GM03348 (cell line): Measurements from ENCODE around the gene EIF3CL.
"Not testable (repeated sequence)": the region's sequence is repeated elsewhere in the genome, so short reads cannot be mapped to it uniquely, and the experiment has no call there.

Experiments
- DNase-seq: peaks from one replicate; pipeline ENCODE4 v3.0.0; 2012; ENCODE audit warnings: low spot score

The EIF3CL gene

DNA sequence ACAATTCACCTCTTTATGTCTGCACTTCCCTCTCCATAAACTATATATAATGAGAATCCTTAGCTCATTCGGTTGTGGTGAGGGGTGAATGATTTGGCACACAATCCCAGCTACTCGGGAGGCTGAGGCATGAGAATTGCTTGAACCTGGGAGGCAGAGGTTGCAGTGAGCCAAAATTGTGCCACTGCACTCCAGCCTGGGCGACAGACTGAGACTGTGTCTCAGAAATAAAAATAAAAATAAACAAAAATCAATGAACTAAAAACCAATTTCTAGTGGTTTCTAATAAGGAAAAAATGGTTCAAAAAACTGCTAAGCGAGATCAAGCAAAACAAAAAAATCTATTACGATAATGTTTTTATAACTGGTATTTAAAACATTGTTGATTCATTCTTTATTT is 40.2 kb downstream of the EIF3CL start, which contains the start of gene NPIPB6:
Gene NPIPB6 (minus strand): TSS at position 101 of the 400 bp plus-strand sequence. CDS start 686 bp downstream, outside the sequence.
- DNase-seq: not testable (repeated sequence)

DNA sequence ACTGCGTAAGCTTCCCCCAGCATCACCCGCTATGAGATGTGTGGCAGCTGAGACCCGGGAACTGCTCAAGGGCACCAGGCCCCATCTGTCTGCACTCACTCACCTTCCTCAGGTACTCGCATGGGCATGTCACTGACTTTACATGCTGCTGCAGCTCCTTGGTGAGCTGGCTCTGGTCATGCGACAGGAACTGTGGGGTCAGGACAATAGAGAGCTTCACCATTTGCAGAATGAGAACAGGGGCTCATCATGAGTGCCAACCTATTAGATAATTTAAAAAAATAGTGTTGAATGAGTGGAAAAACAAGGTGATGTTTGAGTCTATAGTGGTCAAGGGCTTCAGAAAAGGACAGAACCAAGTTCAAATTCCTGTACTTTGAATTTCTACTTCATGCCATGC is 41.0 kb downstream of the EIF3CL start:
- not testable (repeated sequence) for DNase-seq

GRCh38 chr16:28338230-28338629 is 65.4 kb downstream of the EIF3CL start:
- not testable (repeated sequence) for DNase-seq

DNA sequence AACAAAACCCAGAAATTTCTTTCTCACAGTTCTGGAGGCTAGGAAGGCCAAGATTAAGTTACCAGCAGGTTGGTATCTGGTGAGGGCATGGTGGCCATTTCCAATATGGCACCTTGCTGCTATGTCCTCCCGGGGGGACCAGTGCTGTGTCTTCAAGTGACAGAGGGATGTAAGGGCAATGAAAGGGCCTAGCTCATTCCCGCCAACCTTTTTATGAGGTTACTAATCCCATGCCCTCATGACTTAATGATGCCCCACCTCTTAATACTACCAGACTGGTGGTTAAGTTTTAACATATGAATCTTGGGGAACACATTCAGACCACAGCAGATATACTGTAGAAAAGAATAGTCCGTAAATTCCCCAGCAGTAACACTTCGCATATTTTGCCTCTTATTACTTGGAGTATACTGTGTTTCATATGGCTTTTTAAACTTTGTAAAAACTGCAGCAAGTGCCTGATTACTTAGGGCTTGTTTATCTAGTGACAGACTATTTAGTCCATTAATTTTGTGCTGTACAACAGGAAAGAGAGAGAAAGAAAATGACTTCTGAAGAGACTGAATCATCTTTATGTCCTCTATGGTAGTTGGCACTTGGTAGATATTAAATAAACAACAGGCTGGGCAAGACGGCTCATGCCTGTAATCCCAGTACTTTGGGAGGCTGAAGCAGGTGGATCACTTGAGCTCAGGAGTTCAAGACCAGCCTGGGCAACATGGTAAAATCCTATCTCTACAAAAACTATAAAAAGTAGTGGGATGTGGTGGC is 66.5 kb downstream of the EIF3CL start:
- not testable (repeated sequence) for DNase-seq

- not testable (repeated sequence) for DNase-seq
Observed at GRCh38 chr16:28335678-28336077, 68.0 kb downstream of the EIF3CL start.

- not testable (repeated sequence) for DNase-seq
Observed at GRCh38 chr16:28332632-28333031, 71.0 kb downstream of the EIF3CL start.

DNA sequence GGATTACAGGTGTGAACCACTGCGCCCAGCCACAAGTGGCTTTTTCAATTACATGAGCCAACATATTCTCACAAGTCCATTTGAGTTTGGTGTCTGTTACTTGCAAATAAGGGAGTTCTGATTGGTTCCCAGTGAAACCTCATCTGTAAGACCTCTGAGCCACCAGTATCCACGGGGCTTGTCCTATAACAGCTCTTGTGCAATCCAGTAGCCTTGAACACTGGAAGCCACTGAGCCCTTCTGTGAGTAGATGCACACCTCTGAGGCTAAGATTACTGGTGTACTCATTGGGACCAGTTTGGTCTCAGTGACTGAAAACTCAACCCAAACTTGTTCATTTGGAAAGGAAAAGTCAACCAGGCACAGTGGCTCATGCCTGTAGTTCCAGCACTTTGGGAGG is 72.7 kb downstream of the EIF3CL start:
- DNase-seq: not testable (repeated sequence)

- DNase-seq: not testable (repeated sequence)
Observed at GRCh38 chr16:28330232-28330631, 73.4 kb downstream of the EIF3CL start.
